ENCODE data around the gene MEGF6. TPM values are rescaled to one million over a fixed set of nuclear protein-coding genes. Genes with fewer than 3 reads are reported as not detected.

The MEGF6 gene
- polyA plus RNA-seq, 4 donors: 6.3 to 19.0 (median 15.1) TPM

Other genes with a start within 250 kb of the MEGF6 start
- gene ARHGEF16, start 156.8 kb downstream of the MEGF6 start, polyA plus RNA-seq (ENCODE audit: insufficient read length in 4 of 4): 10 to 100 TPM; 15.2 to 24.2 (median 21.8) TPM
- 10 to 100 TPM; 40.2 to 47.3 (median 43.5) TPM for gene TPRG1L, start 13.5 kb upstream of the MEGF6 start, polyA plus RNA-seq (ENCODE audit: insufficient read length in 4 of 4)
- 10 to 100 TPM; 17.4 to 27.7 (median 20.3) TPM for gene WRAP73, start 38.6 kb upstream of the MEGF6 start, polyA plus RNA-seq (ENCODE audit: insufficient read length in 4 of 4)
- gene TP73, start 41.0 kb upstream of the MEGF6 start, polyA plus RNA-seq (ENCODE audit: insufficient read length in 4 of 4): 1 to 10 TPM in 1 of 4 donors, under 1 TPM in 3; 0.51 to 1.4 (median 0.67) TPM
- gene CCDC27, start 140.9 kb upstream of the MEGF6 start, polyA plus RNA-seq (ENCODE audit: insufficient read length in 4 of 4): under 1 TPM; 0.11 to 0.38 (median 0.25) TPM
- gene SMIM1, start 161.2 kb upstream of the MEGF6 start, polyA plus RNA-seq (ENCODE audit: insufficient read length in 4 of 4): 10 to 100 TPM; 13.3 to 26.2 (median 16.0) TPM
- 10 to 100 TPM; 60.1 to 74.2 (median 70.9) TPM for gene LRRC47, start 185.0 kb upstream of the MEGF6 start, polyA plus RNA-seq (ENCODE audit: insufficient read length in 4 of 4)
- 10 to 100 TPM; 30.5 to 41.6 (median 37.1) TPM for gene CEP104, start 245.7 kb upstream of the MEGF6 start, polyA plus RNA-seq (ENCODE audit: insufficient read length in 4 of 4)
- gene DFFB, start 246.0 kb upstream of the MEGF6 start, polyA plus RNA-seq (ENCODE audit: insufficient read length in 4 of 4): 10 to 100 TPM in 2 of 4 donors, 1 to 10 TPM in 2; 5.4 to 11.1 (median 8.2) TPM

All from left renal cortex interstitium (tissue), 4 donors.